SIG-M5 treated with dmso at 0.1 percent for 504 hours (cell line): ENCODE measurements around the gene APEH.
A peak's percentile ranks its signal among the peaks of the same experiment; 100 is the strongest.

ENCODE experiments used
- DNase-seq: peaks from one replicate; lab custom pipeline; 2025; ENCODE audit not compliant: unreplicated experiment; lab: John Stamatoyannopoulos, UW

The APEH gene

GRCh38 chr3:49650177-49650576 lies 24.0 kb upstream of the APEH start:
- DNase-seq: no peak

GRCh38 chr3:49650637-49651036 lies 23.5 kb upstream of the APEH start:
- no peak for DNase-seq

GRCh38 chr3:49652218-49652902 lies 21.8 kb upstream of the APEH start:
- no peak for DNase-seq

GRCh38 chr3:49652903-49653415 lies 21.2 kb upstream of the APEH start:
- DNase-seq: no peak

- no peak for DNase-seq
These were observed 20.5 kb upstream of the APEH start for GRCh38 chr3:49653621-49654020.

GRCh38 chr3:49654176-49654825 lies 19.9 kb upstream of the APEH start:
- DNase-seq: no peak

GRCh38 chr3:49654955-49655556 lies 19.1 kb upstream of the APEH start:
- no peak for DNase-seq

- no peak for DNase-seq
These were observed 18.3 kb upstream of the APEH start for GRCh38 chr3:49655731-49656285.

GRCh38 chr3:49656541-49657112 lies 17.5 kb upstream of the APEH start:
- peak; percentile 79 for DNase-seq

GRCh38 chr3:49657208-49657915 lies 16.8 kb upstream of the APEH start:
- no peak for DNase-seq

- no peak for DNase-seq
These were observed 15.4 kb upstream of the APEH start for GRCh38 chr3:49658711-49659110.

GRCh38 chr3:49659756-49660155 lies 14.4 kb upstream of the APEH start:
- no peak for DNase-seq

- DNase-seq: no peak
These were observed 12.9 kb upstream of the APEH start for GRCh38 chr3:49661281-49661680.

GRCh38 chr3:49662021-49662420 lies 12.1 kb upstream of the APEH start:
- no peak for DNase-seq

- DNase-seq: no peak
These were observed 11.3 kb upstream of the APEH start for GRCh38 chr3:49662720-49663413.

- no peak for DNase-seq
These were observed 10.3 kb upstream of the APEH start for GRCh38 chr3:49663831-49664230.

- DNase-seq: no peak
These were observed 9.9 kb upstream of the APEH start for GRCh38 chr3:49664300-49664699.

- DNase-seq: no peak
These were observed 8.2 kb upstream of the APEH start for GRCh38 chr3:49665822-49666519.

- no peak for DNase-seq
These were observed 7.6 kb upstream of the APEH start for GRCh38 chr3:49666592-49666991.
